Measurements from ENCODE around the gene CCR3.

Gene CCR3

DNA sequence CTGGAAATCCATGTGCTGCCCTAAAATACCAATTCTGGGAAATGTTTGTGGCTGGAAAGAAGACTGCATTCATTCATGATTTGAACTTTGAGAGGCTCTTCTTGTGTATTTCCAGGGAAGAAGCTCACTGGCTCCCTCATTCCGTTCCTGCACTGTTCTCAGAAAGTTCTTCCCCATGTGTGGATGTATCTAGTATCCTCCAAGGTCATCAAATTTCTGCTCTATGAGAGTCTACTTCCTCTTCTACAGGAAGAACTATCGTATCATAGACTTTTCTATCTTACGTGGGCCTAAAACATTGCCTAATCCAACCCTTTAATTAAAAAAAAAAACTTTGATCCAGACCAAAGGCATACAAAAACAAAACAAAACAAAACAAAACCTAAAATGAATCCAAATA lies 2.9 kb downstream of the CCR3 start:
- no peak overlapping the region for H2AFZ ChIP-seq (ENCODE audit: low read length)
- H2BK120ac ChIP-seq (ENCODE audit: low read depth, low read length), result no peak overlapping the region
- no peak overlapping the region for H3K23ac ChIP-seq (ENCODE audit: low read depth, low read length, poor library complexity)
- H4K8ac ChIP-seq (ENCODE audit: low read depth, low read length), result no peak overlapping the region
- H2BK12ac ChIP-seq (ENCODE audit: low read length), result no peak overlapping the region
- DNase-seq (ENCODE audit: low spot score), result no peak
- H3K14ac ChIP-seq (ENCODE audit: low read length), result no peak overlapping the region
- H3K4ac ChIP-seq (ENCODE audit: low read length), result no peak overlapping the region
- no peak overlapping the region for H3K9ac ChIP-seq (ENCODE audit: low read depth, low read length, poor library complexity)
- H3K4me1 ChIP-seq (ENCODE audit: control insufficient read depth in 2 of 2, insufficient read depth in 1 of 2, low read depth in 1 of 2, low read length in 2 of 2), result no peaks in the 10 kb centered on the region
- H2BK15ac ChIP-seq (ENCODE audit: low read length), result no peak overlapping the region
- H3K9me3 ChIP-seq (replicated peaks in 1 of 2; ENCODE audit: control insufficient read depth in 2 of 2, insufficient read depth in 1 of 2, low read depth in 1 of 2, low read length in 2 of 2), result no peaks in the 10 kb centered on the region
- no peak overlapping the region for H2BK5ac ChIP-seq (ENCODE audit: low read length)
- H3K27me3 ChIP-seq (ENCODE audit: control insufficient read depth in 3 of 3, insufficient read depth in 3 of 3, low read depth in 1 of 3, low read length in 3 of 3), result peaks cover 0 to 2% (median 0%) of the 10 kb centered on the region in 3 experiments
- no peaks in the 10 kb centered on the region for H3K79me1 ChIP-seq (ENCODE audit: low read depth, low read length)
- no peak overlapping the region for H2AK5ac ChIP-seq (ENCODE audit: low read depth, low read length)
- H3K27ac ChIP-seq (replicated peaks; ENCODE audit: low read length), result no peak overlapping the region
- no peak overlapping the region for H4K91ac ChIP-seq (ENCODE audit: low read depth, low read length, poor library complexity)
- H3K4me2 ChIP-seq (ENCODE audit: insufficient read depth, low read length, poor library complexity, severe bottlenecking), result no peak overlapping the region
- no peak overlapping the region for H3K18ac ChIP-seq (ENCODE audit: low read length)
- WGBS, 2 donors (ENCODE audit: extremely low coverage in 2 of 2, insufficient read length in 2 of 2, insufficient replicate concordance in 1 of 2), result no CpG with 5 or more reads among the region's 3 CpGs
- no peak overlapping the region for H3K4me3 ChIP-seq (ENCODE audit: low read length in 2 of 2)
- no peaks in the 10 kb centered on the region for H3K36me3 ChIP-seq (replicated peaks in 1 of 2; ENCODE audit: control insufficient read depth in 2 of 2, insufficient read depth in 2 of 2, low read length in 2 of 2)

DNA sequence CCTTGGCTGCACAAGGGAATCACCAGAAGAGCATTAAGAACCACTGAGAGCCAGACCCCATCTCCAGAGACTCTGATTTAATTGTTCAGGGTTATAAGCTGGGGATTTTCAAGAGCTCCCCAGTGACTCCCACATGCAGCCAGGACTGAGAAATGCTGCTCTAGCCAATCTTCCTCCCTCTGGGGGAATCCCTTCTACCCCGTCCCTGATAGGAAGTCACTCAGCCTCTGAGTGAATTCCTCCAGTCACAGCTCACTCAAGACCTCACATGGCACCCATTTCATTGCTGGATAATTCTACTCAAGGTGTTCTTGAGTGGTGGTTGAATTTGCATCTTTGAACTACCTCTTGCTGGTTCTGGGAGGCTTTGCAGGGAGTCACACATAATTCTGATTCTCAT lies 10.7 kb downstream of the CCR3 start:
- no CpG with 5 or more reads among the region's 1 CpG for WGBS, 2 donors (ENCODE audit: extremely low coverage in 2 of 2, insufficient read length in 2 of 2, insufficient replicate concordance in 1 of 2)
- no peak overlapping the region for H2BK5ac ChIP-seq (ENCODE audit: low read length)
- no peaks in the 10 kb centered on the region for H3K79me1 ChIP-seq (ENCODE audit: low read depth, low read length)
- no peak overlapping the region for H2AK5ac ChIP-seq (ENCODE audit: low read depth, low read length)
- no peak overlapping the region for H4K91ac ChIP-seq (ENCODE audit: low read depth, low read length, poor library complexity)
- no peak overlapping the region for H3K18ac ChIP-seq (ENCODE audit: low read length)
- no peak overlapping the region for H4K8ac ChIP-seq (ENCODE audit: low read depth, low read length)
- H2BK120ac ChIP-seq (ENCODE audit: low read depth, low read length), result no peak overlapping the region
- no peak overlapping the region for H3K4ac ChIP-seq (ENCODE audit: low read length)
- H3K14ac ChIP-seq (ENCODE audit: low read length), result no peak overlapping the region
- H3K4me3 ChIP-seq (ENCODE audit: low read length in 2 of 2), result no peak overlapping the region
- H3K27me3 ChIP-seq (ENCODE audit: control insufficient read depth in 3 of 3, insufficient read depth in 3 of 3, low read depth in 1 of 3, low read length in 3 of 3), result no peaks in the 10 kb centered on the region
- H2BK12ac ChIP-seq (ENCODE audit: low read length), result no peak overlapping the region
- H3K23ac ChIP-seq (ENCODE audit: low read depth, low read length, poor library complexity), result no peak overlapping the region
- H3K9ac ChIP-seq (ENCODE audit: low read depth, low read length, poor library complexity), result no peak overlapping the region
- no peak overlapping the region for H3K27ac ChIP-seq (replicated peaks; ENCODE audit: low read length)
- H3K4me1 ChIP-seq (ENCODE audit: control insufficient read depth in 2 of 2, insufficient read depth in 1 of 2, low read depth in 1 of 2, low read length in 2 of 2), result no peaks in the 10 kb centered on the region
- no peak overlapping the region for H2AFZ ChIP-seq (ENCODE audit: low read length)
- no peaks in the 10 kb centered on the region for H3K9me3 ChIP-seq (replicated peaks in 1 of 2; ENCODE audit: control insufficient read depth in 2 of 2, insufficient read depth in 1 of 2, low read depth in 1 of 2, low read length in 2 of 2)
- no peaks in the 10 kb centered on the region for H3K36me3 ChIP-seq (replicated peaks in 1 of 2; ENCODE audit: control insufficient read depth in 2 of 2, insufficient read depth in 2 of 2, low read length in 2 of 2)
- H2BK15ac ChIP-seq (ENCODE audit: low read length), result no peak overlapping the region
- DNase-seq (ENCODE audit: low spot score), result no peak
- no peak overlapping the region for H3K4me2 ChIP-seq (ENCODE audit: insufficient read depth, low read length, poor library complexity, severe bottlenecking)

DNA sequence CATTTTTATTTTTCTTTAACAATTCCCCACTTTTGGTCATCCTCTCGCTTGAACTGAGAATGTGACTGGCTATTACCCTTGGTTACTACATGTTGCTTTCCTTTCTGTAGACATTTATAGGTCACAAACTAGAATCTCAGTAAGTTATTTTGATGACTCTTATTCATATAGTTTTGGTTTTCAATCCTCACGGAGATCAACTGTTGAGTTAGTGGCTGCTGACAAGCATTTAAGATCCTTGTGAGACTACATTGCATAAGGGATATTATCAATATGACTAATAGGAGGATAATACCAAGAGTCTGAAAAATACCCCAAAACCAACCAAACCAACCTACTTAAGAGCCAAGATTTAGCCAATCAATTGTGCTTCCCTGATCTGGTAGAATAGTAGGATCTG lies 16.3 kb downstream of the CCR3 start:
- Histone ChIP-seq H3K23ac (ENCODE audit: low read depth, low read length, poor library complexity) (no peak overlapping the region), H3K9me3 (replicated peaks in 1 of 2; ENCODE audit: control insufficient read depth in 2 of 2, insufficient read depth in 1 of 2, low read depth in 1 of 2, low read length in 2 of 2) (no peaks in the 10 kb centered on the region), H3K4me2 (ENCODE audit: insufficient read depth, low read length, poor library complexity, severe bottlenecking) (no peak overlapping the region), H2AK5ac (ENCODE audit: low read depth, low read length) (no peak overlapping the region), H4K91ac (ENCODE audit: low read depth, low read length, poor library complexity) (no peak overlapping the region), H3K14ac (ENCODE audit: low read length) (no peak overlapping the region), H3K36me3 (replicated peaks in 1 of 2; ENCODE audit: control insufficient read depth in 2 of 2, insufficient read depth in 2 of 2, low read length in 2 of 2) (no peaks in the 10 kb centered on the region), H2BK120ac (ENCODE audit: low read depth, low read length) (no peak overlapping the region), H3K4me3 (ENCODE audit: low read length in 2 of 2) (no peak overlapping the region), H3K18ac (ENCODE audit: low read length) (no peak overlapping the region), H2BK12ac (ENCODE audit: low read length) (no peak overlapping the region), H4K8ac (ENCODE audit: low read depth, low read length) (no peak overlapping the region), H3K9ac (ENCODE audit: low read depth, low read length, poor library complexity) (no peak overlapping the region), H2BK5ac (ENCODE audit: low read length) (no peak overlapping the region), H2BK15ac (ENCODE audit: low read length) (no peak overlapping the region), H3K4ac (ENCODE audit: low read length) (no peak overlapping the region), H3K79me1 (ENCODE audit: low read depth, low read length) (no peaks in the 10 kb centered on the region), H3K27me3 (ENCODE audit: control insufficient read depth in 3 of 3, insufficient read depth in 3 of 3, low read depth in 1 of 3, low read length in 3 of 3) (no peaks in the 10 kb centered on the region), H3K4me1 (ENCODE audit: control insufficient read depth in 2 of 2, insufficient read depth in 1 of 2, low read depth in 1 of 2, low read length in 2 of 2) (no peaks in the 10 kb centered on the region), H2AFZ (ENCODE audit: low read length) (no peak overlapping the region), H3K27ac (replicated peaks; ENCODE audit: low read length) (no peak overlapping the region)
- no CpG with 5 or more reads among the region's 2 CpGs for WGBS, 2 donors (ENCODE audit: extremely low coverage in 2 of 2, insufficient read length in 2 of 2, insufficient replicate concordance in 1 of 2)
- DNase-seq (ENCODE audit: low spot score), result no peak

DNA sequence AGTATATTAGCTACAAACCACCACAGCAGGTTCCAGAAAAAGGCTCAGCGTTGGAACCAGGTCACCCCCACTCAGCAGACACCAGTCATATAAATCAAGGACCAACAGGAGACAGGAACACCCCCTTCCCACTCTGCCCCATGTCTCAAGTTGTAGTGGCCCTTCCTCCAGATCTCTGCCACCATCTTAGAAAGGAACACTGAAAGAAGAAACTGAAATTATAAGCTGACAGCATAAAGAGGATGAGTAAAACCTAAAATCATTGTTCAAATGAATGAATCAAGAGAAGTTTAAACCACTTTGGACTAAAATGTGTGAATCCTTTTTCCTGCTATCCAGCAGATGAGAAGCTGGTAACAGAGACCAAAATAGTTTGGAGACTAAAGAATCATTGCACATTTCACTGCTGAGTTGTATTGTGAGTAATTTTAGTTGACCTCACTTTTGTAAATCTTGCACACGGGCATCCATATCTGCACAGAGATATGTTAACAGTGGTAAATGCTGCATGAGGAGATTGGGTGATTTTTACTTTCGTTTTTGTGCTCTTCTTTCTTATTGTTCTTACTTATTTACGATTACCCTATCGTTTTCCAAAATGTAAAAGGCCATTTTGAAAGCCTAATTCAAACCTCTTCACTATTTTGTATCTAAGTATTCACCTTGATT lies 19.8 kb downstream of the CCR3 start:
- Histone ChIP-seq H3K27ac (replicated peaks; ENCODE audit: low read length) (no peak overlapping the region), H3K9me3 (replicated peaks in 1 of 2; ENCODE audit: control insufficient read depth in 2 of 2, insufficient read depth in 1 of 2, low read depth in 1 of 2, low read length in 2 of 2) (no peaks in the 10 kb centered on the region), H2BK120ac (ENCODE audit: low read depth, low read length) (no peak overlapping the region), H2BK15ac (ENCODE audit: low read length) (no peak overlapping the region), H4K91ac (ENCODE audit: low read depth, low read length, poor library complexity) (no peak overlapping the region), H3K4me2 (ENCODE audit: insufficient read depth, low read length, poor library complexity, severe bottlenecking) (no peak overlapping the region), H2AK5ac (ENCODE audit: low read depth, low read length) (no peak overlapping the region), H3K4me1 (ENCODE audit: control insufficient read depth in 2 of 2, insufficient read depth in 1 of 2, low read depth in 1 of 2, low read length in 2 of 2) (no peaks in the 10 kb centered on the region), H3K36me3 (replicated peaks in 1 of 2; ENCODE audit: control insufficient read depth in 2 of 2, insufficient read depth in 2 of 2, low read length in 2 of 2) (no peaks in the 10 kb centered on the region), H2BK12ac (ENCODE audit: low read length) (no peak overlapping the region), H3K4ac (ENCODE audit: low read length) (no peak overlapping the region), H4K8ac (ENCODE audit: low read depth, low read length) (no peak overlapping the region), H3K9ac (ENCODE audit: low read depth, low read length, poor library complexity) (no peak overlapping the region), H3K23ac (ENCODE audit: low read depth, low read length, poor library complexity) (no peak overlapping the region), H3K14ac (ENCODE audit: low read length) (no peak overlapping the region), H3K18ac (ENCODE audit: low read length) (no peak overlapping the region), H3K79me1 (ENCODE audit: low read depth, low read length) (no peaks in the 10 kb centered on the region), H2BK5ac (ENCODE audit: low read length) (no peak overlapping the region), H3K27me3 (ENCODE audit: control insufficient read depth in 3 of 3, insufficient read depth in 3 of 3, low read depth in 1 of 3, low read length in 3 of 3) (no peaks in the 10 kb centered on the region), H3K4me3 (ENCODE audit: low read length in 2 of 2) (no peak overlapping the region), H2AFZ (ENCODE audit: low read length) (no peak overlapping the region)
- DNase-seq (ENCODE audit: low spot score), result no peak
- no CpG with 5 or more reads among the region's 5 CpGs for WGBS, 2 donors (ENCODE audit: extremely low coverage in 2 of 2, insufficient read length in 2 of 2, insufficient replicate concordance in 1 of 2)

Measured in neuronal stem cell (in vitro differentiated cells).